Kidney tubule cell (primary cell): Measurements from ENCODE around the gene CD209.

Source experiments
- DNase-seq: peaks from one replicate; pipeline ENCODE4 v3.0.0-alpha.2; 2018; ENCODE audit warnings: low spot score

CD209 gene

DNA sequence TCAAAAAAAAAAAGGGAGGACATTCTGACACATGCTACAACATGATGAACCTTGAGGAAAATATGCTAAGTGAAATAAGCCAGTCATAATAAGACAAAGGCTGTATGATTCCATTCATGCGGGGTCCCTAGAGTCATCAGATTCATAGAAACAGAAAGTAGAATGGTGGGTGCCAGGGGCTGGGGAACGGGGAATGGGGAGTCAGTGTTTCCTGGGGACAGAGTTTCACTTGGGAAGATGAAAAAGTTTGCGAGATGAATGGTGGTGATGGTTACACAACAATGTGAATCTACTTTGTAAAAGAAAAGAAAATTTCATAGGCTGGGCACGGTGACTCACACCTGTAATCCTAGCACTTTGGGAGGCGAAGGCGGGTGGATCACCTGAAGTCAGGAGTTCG lies 9.3 kb downstream of the CD209 start:
- DNase-seq: no peak

DNA sequence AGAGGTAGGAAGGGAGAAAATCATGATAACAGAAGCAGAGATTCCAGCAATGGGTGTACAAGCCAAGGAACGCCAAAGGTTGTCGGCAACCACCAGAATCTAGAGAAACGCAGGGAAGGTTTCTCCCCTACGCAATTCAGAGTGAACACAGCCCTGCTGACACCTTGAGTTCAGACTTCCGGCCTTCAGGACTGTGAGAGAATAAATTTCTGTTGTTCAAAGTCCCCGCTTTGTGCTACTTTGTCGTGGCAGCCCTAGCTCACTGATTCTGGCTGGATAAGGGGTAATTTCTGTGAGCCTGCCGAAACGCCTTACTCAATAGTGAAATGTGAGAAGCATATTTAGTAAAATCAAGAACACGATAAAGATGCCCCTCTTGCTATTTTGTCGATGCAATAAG lies 10.1 kb downstream of the CD209 start:
- DNase-seq: no peak

DNA sequence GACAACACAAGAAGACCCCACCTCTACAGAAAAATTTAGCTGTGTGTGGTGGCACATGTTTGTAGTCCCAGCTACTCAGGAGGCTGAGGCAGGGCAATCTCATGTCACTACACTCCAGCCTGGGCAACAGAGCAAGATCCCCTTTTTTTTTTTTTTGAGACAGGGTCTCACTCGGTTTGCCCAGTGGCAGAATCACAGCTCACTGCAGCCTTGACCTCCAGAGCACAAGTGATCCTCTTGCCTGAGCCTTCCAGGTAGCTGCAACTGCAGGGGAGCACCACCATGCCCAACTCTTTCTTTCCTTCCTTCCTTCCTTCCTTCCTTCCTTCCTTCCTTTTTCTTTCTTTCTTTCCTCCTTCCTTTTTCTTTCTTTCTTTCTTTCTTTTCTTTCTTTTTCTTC lies 11.2 kb downstream of the CD209 start:
- DNase-seq: no peak

DNA sequence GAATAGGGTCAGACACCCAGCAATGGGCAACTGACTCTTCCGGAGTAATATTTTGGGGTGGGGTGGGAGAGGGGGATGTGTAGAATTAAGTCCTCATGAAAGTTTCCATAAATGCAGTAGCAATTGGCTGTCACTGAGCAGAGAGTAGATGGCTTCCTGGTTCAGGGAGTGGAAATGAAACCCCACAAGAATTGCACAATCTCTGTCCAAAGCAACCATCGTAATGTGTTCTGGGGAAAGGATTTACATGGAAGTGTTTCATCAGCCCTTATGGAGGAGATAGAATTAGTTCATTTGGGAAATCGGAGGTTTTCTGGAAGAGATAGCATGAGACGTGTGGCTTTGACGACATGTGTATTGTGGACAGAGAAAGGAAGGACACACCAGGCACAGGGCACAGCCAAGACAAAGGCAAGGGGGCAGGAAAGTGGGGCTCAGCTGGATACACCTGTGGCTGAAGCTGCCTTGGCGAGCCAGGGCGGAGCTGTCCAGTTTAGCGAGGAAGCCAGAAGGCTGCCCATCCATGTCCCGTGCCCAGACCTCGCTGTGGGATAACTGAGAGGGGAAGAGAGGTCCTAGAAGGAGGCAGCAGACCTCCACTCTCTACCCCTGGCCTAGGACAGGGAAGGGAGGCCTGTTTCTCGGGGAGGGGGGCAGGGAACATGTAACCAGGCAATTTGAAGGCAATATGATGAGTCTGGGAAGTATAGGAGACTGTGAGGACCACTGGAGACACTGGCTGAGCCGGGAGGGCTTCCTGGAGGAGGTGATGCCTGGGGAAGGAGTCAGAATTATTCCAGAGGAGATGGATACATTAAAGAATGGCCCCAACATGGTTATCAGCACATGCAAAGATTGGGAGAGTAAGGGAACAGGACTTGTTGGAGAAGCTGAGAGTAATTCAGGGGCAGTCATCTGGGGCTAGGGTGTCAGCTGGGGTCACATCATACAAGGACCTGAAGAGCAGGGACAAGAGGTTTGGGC lies 12.8 kb downstream of the CD209 start:
- DNase-seq: no peak

DNA sequence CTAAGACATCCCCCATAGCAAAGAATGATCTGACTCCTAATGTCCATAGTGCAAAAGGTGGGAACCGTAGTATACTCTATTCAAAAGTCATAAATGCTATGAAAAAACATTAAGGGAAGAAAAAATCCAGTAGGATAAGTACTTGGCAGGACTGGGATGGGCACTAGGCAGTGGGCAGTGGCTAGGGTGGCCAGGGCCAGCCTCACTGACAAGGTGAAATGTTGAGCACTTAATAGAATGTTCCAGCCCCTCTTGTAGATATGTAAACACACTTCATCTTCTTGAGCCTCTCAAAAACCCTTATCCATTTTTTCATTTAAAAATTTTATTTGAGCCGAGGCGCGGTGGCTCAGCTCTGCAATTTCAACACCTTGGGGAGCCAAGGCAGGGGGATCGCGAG lies 14.0 kb downstream of the CD209 start:
- DNase-seq: no peak

DNA sequence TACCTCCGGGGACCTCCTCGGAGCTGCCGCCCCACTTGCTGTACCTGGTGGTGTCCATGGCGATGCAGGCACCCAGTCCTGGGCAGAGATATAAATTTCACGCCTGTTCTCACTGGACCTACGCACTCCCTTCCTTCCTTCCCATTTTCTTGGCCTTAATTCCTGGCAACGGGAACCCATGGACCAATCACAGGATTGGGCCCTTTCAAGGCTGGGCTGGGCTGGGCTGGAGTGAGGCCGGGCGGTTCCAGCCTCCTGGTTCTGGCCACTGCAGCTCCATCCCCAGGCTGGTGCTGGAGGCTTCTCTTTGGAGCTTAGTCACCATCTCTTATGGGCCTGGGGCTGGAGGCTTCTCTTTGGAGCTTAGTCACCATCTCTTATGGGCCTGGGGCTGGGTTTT lies 15.3 kb downstream of the CD209 start, which contains the start of gene CLEC4G:
Gene CLEC4G (minus strand): TSS at position 66 of the 400 bp plus-strand sequence. CDS start 8 bp downstream, at position 58.
- DNase-seq: no peak

DNA sequence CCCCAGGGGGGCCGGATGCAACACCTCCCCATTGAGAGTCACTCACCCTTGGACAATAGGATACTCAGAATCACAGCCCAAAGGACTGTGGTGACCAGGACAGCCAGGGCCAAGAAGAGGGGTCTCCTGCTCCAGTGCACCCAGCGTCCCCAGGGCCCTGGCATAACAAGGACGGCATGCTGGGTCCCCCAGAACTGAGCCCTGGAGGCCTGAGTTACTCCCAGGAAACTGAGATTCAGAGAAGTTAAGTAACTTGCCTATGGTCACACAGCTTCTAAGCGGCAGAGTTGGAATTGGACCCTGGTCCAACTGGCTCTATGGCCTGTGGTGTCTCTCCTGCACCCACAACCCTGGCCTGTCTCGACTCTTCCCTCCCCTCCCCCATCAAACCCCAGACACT lies 15.7 kb downstream of the CD209 start:
- no peak for DNase-seq

DNA sequence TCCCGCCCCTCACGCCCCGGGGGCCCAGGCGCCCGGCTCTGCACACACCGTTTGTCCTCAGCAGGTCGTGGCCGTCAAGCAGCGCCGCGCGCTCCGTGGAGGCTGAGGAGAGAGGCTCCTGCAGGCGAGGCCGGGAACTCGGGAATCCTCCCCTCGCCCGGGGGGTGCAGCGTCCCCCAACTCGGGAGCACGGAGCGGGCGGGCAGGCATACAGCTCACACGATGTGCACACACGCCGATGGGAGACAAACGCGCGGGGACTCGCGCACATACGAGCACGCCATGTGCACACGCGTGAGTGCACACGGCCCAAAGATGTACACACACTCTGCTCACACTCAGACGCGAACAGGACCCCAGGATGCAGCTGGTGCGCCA lies 16.1 kb downstream of the CD209 start:
- no peak for DNase-seq

DNA sequence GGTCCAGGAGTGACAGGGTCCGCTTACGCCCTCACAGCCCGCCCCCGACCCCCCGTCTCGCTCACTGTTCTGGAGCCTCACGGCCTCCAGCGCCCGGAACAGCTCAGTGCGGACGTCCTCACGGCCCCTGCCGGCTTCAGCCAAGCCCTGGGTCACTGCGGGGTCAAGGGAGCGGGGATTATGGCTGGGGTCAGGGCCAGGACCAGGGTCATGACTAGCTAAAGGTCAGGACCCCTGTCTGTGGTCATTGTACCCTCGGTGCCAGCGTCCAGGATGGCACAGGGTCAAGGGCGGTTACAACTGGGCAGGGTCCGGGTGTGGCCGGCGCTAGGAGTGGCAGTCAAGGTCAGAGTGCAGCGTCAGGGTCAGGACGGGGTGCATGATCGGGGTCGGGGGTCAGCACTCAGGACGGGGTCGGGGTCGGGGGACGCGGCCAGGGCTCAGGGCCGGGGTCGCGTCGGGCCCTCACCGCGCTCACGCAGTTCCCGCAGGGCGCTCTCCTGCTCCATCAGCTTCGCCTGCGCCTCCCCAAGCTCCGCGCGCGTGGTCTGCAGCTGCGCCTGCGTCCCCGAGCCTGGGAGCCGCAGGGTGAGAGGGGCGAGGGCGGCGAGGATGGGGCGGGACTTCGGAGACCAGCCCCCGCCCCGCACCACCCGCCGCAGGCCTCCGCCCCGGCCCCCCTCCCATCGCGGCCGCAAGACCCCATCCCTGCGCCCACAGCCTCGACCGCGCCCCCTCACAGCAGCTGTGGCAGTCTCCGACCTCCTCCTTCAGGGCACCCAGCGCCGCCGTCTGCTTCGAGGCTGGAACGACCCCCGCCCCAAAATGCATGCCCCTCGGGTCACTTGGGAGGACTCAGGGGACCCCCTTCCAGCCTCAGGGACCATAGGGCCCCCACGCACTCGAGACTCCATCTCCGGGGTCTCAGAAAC lies 16.8 kb downstream of the CD209 start:
- DNase-seq: no peak

DNA sequence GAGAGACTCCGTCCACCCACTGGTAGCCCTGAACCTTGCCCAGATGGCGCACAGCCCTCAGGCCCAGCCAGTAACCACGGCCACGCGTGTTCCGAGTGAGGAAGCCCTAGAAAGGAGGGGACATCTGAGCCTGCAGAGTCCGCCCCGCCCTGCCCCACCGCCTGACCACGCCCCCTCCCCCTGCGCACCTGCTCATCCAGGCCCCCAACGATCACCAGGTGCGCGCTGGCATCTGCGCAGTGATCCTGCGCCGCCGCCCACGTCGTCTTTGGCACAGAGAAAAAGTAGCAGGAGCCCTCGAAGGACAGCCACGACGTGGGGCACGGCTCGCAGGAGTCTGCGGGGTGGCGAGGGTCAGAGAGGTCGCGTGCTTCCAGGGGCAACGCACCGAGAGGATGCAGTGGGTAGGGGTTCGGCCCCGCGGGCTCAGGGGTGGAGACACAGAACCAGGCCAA lies 17.5 kb downstream of the CD209 start:
- no peak for DNase-seq

DNA sequence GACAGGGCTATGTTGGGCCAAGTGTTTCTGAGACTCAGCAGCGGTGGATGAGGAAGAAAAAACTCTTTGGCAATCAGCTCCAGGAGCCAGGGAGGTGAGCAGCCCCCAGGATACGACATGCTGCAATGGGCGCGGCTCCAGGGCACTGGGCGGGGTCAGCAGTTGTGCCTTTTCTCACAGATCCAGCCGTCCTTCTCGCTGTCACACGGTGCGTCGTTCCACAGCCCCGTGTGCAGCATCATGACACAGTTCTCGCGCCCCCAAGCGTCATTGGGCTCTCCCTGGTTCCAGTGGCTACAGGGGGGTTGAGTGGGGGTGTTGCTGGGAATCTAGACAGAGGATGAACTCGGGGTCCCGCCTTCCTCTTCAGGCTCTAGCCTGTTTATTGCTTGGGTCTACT lies 18.1 kb downstream of the CD209 start:
- no peak for DNase-seq

DNA sequence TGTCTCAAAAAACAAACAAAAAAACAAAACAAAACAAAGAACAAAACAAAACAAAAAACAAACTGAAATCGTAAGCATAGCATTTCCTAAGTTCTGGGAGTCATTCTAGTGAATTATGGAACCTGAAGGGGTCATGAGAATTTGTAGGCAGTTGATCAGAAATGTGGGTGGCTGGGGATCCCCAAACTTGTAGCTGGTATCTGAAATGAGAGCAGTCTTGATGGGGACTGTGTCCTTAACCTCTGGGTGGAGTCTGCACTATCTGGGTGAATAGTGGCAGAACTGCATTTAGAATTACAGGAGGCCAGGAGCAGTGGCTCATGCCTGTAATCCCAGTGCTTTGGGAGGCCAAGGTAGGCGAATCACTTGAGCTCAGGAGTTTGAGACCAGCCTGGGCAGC lies 21.5 kb downstream of the CD209 start:
- no peak for DNase-seq

DNA sequence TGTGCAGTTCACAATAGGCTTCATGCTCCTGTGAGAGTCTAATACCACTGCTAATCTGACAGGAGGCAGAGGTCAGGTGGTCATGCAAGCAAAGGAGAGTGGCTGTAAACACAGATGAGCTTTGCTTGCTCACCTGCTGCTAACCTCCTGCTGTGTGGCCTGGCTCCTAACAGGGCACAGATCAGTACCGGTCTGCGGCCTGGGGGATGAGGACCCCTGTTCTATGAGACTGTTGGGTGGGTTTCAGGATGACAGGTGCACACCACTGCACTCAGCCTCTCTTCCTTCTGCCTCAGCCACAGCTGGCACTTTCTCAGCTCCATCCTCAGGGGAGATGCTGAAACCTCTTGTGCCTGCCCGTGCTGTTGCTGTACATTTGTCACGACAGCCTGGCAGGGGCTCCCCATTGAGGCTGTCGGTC lies 25.1 kb downstream of the CD209 start:
- DNase-seq: no peak

DNA sequence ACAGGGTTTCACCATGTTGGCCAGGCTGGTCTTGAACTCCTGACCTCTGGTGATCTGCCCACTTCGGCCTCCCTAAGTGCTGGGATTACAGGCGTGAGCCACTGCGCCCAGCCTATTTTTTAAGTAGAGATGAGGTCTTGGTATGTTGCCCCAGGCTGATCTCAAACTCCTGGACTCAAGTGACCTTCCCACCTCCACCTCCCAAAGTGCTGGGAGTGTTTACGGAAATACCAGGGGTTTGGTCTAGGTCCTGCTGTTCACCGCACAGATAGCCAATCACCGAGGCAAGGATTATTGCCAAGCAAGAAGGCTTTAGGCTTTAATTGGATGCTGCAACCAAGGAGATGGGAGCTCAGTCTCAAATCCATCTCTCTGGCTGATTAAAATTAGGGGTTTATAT lies 27.0 kb downstream of the CD209 start:
- no peak for DNase-seq

DNA sequence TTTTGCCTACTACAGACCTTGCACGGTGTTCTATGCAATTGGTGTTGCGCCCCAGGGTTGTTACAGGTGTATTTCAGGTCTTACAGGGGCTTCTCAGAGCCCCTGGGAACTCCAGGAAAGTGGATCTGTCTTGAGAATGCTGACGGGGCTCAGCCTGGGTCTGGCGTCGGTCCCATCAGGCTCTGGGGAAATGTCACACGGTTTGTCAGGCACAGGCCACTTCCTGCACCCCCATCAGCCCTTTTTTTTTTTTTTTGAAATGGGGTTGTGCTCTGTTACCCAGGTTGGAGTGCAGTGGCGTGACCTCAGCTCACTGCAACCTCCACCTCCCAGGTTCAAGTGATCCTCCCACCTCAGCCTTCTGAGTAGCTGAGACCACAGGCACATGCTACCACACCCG lies 28.7 kb downstream of the CD209 start:
- no peak for DNase-seq

DNA sequence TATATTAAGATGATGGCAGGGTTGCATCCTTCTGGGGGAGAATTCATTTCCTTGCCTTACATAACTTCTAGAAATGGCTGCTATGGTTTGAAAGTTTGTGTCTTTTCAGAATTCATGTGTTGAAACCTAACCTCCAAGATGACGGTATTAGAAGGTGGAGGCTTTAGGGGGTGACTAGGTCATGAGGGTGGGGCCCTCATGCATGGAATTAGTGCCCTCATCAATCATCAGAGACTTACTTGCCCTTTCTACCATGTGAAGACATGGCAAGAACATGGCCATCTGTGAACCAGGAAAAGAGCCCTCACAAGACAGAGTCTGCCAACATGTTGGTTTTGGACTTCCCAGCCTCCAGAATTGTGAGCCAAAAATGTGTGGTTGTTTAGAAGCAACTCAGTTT lies 30.6 kb downstream of the CD209 start:
- no peak for DNase-seq

DNA sequence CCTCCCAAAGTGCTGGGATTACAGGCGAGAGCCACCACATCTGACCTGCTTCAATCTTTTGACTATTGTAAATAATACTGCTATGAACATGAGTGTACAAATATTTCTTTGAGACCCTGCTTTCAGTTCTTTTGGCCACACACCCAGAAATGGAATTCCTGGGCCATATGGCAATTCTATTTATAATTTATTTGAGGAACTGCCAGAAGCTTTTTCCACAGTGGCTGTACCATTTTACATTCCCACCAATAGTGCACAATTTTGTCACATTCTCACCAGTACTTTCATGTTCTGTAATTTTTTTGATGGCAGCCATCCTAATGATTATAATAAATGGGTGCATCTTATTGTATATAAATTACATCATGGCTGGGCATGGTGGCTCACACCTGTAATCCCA lies 31.7 kb downstream of the CD209 start:
- DNase-seq: no peak

DNA sequence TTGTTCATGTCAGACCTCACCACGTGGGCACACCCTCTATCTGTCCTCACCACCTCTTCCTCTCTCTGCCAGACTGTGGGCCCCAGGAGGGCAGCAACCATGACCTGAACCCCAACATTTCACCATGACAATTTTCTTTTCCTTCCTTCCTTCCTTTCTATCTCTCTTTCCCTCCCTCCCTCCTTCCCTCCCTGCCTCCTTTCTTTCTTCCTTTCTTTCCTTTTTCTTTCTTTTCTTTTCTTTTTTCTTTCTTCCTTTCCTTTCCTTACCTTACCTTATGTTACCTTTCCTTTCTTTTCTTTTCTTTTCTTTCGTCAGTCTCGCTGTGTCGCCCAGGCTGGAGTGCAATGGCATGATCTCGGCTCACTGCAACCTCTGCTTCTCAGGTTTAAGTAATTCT lies 36.7 kb downstream of the CD209 start:
- DNase-seq: no peak

DNA sequence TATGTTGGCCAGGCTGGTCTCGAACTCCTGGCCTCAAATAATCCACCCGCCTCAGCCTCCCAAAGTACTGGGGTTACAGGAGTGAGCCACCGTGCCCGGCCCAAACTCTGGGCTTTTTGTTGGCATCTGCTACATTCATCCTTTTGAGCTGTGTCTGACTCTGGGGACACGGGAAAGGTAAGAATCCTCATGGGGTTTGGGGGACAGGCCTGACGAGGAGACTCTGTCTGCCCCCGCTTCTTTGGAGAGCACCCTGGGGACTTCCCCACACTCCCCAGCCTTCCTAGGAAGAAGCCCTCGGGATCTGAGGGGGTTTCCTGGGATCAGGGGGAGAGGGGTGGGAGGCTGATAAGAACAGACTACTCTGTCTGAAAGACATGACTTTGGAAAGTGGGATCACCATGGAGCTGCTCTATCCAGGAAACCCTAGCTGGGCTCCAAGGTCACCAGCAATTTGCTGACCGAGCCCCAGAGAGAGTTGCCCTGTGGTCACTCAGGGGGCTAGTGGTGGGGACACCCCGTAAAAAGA lies 37.3 kb downstream of the CD209 start:
- no peak for DNase-seq

DNA sequence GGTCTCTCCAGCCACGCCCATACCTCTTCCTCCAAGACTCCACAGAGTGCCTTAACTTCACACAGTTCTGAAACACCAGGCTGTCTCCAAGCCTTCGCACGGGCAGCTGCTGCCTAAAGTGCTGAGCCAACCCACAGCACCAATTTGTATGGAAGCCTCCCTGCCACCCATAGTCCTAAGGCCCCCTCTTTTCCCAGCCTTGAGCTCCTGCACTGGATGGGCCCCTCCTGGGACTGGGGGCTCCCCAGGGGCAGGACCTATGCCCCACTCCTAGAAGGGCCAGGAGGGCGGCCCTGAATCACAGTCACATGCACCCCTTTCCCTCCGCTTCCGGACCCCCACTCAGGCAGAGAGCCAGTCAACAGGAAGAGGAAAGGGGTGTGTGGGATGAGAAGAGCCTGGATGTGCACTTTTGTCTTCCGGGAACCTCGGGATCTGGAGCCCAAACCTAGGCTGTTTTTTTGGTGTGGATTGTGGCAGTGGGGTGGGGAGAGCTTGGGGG lies 40.3 kb downstream of the CD209 start:
- no peak for DNase-seq

DNA sequence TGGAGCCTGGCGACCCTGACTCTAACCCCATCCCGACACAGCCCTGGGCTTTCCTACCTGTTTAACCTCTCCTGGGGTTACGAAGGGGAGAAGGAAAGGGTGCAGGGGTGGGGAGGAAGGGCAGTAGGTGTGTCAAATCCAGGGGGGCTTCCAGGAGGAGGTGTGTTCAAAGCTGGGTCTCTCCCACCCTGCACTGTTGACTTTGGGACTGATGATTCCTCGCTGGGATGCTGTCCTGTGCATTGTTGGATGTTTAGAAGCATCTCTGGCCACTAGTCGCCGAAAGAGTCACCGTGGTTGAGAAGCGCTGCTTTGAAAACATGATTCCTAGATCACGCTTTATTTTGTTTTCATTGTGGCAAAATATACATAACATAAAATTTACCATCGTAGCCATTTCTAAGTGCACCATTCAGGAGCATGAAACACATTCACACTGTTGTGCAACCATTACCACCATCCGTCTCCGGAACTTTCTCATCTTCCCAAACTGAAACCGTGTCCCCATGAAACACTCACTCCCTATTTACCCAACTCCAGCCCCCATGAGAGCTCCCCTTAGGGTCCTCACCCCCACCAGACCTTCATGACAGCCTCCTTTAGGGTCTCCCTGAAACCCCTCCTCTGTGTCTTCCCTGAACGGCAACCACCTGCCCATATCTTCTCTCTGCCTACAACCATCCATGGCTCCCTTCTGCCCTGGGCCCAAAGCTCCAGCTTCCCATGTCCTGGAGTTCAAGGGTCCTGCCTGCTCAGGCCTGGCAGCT lies 41.0 kb downstream of the CD209 start:
- DNase-seq: no peak
